RWPE2 (cell line): ENCODE data around the gene THRA.

Experiments used
- ATAC-seq: fragments of 200-7000 bp; cut with Tn5 transposase; 3 replicates; pipeline ENCODE4 v1.9.1; 2021; ENCODE audit warnings: low read depth
- DNase-seq: peaks from one replicate; pipeline ENCODE4 v3.0.0-alpha.2; 2020; ENCODE audit warnings: low spot score
- H3K27ac ChIP-seq: fragments of 450-650 bp; 2 replicates; pipeline ENCODE4 v1.5.1; 2017; ENCODE audit warnings: mild to moderate bottlenecking; ENCODE audit not compliant: poor library complexity, severe bottlenecking
- H3K27me3 ChIP-seq: fragments of 250-450 bp; sonication (Bioruptor Pico); 2 replicates; pipeline ENCODE4 v1.5.1; 2021; ENCODE audit warnings: mild to moderate bottlenecking, moderate library complexity; ENCODE audit not compliant: insufficient read depth, poor library complexity, severe bottlenecking
- H3K36me3 ChIP-seq: fragments of 250-450 bp; sonication (Bioruptor Pico); 2 replicates; pipeline ENCODE4 v1.5.1; 2020; ENCODE audit warnings: low read depth, mild to moderate bottlenecking, moderate library complexity
- H3K4me1 ChIP-seq: fragments of 250-450 bp; sonication (Bioruptor Pico); 2 replicates; pipeline ENCODE4 v1.5.1; 2021; ENCODE audit warnings: mild to moderate bottlenecking, moderate library complexity; ENCODE audit not compliant: insufficient read depth, poor library complexity, severe bottlenecking
- H3K4me3 ChIP-seq: fragments of 250-450 bp; sonication (Bioruptor Pico); 2 replicates; pipeline ENCODE4 v1.5.1; 2021; ENCODE audit warnings: mild to moderate bottlenecking, moderate library complexity; ENCODE audit not compliant: severe bottlenecking
- H3K9me3 ChIP-seq: fragments of 250-450 bp; sonication (Bioruptor Pico); 2 replicates; pipeline ENCODE4 v1.5.1; 2021; ENCODE audit warnings: mild to moderate bottlenecking, moderate library complexity; ENCODE audit not compliant: severe bottlenecking
- CTCF ChIP-seq: fragments of 450-650 bp; IDR thresholded peaks from one replicate; pipeline ENCODE4 v1.5.1; 2017; ENCODE audit warnings: mild to moderate bottlenecking, moderate library complexity; ENCODE audit not compliant: poor library complexity, severe bottlenecking

THRA gene

GRCh38 chr17:40056379-40057015, 6.3 kb upstream of the THRA start:
- DNase-seq (no peak), ATAC-seq (no peak)
- TF ChIP-seq CTCF, result no peak
- H3K9me3 ChIP-seq, result no peaks in the 10 kb centered on the region
- H3K27me3 ChIP-seq, result no peaks in the 10 kb centered on the region
- no peak overlapping the region for H3K27ac ChIP-seq
- no peak overlapping the region for H3K4me3 ChIP-seq
- peaks cover 19% of the 10 kb centered on the region for H3K36me3 ChIP-seq
- peaks cover 3% of the 10 kb centered on the region for H3K4me1 ChIP-seq

DNA sequence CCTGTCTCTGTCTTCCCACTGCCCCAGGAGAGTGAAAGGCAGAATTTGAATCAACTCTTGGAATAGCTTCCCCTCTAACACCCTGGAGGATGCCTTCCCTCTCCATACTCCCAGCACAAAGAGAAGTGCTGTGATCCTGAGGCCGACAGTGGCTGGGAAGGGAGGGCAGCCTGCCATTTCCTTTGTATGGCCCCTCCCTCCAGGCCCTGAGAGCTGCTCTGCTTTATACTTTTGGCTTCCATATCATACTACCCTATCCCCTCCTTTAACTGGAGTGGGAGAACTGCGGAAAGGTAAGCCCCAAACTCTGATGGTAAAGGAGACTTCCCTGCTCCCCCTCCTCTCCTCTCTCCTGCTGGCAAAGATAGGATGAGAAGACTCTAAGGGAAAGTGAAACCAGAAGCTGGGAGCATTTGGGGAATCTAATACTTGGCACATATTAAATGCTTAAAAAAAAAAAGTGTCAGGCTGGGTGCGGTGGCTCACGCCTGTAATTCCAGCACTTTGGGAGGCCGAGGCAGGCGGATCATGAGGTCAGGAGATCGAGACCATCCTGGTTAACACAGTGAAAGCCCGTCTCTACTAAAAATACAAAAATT, 4.5 kb upstream of the THRA start:
- peaks cover 2% of the 10 kb centered on the region; the same call in 1 of the 2 replicates for H3K36me3 ChIP-seq
- no peak overlapping the region for H3K27ac ChIP-seq
- no peak overlapping the region for H3K4me3 ChIP-seq
- no peaks in the 10 kb centered on the region for H3K9me3 ChIP-seq
- TF ChIP-seq CTCF, result no peak
- DNase-seq (no peak), ATAC-seq (no peak)
- H3K27me3 ChIP-seq, result no peaks in the 10 kb centered on the region
- peaks cover 8% of the 10 kb centered on the region for H3K4me1 ChIP-seq

DNA sequence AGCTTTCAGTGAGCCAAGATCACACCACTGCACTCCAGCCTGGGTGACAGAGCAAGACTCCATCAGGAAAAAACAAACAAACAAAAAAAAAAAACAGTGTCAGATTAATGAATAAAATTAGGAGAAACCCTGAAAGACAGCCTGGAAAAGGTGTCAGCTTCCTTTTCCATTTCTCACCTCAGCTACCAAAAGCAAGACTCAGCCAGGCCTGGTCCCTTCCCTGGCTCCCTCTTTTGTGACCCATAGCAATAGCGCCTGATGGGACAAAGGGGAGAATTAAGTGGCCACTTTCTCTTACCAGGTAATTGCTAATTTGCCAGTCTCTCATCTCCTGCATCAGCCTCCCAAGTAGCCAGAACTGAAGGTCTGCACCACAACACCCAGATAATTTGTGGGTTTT, 3.9 kb upstream of the THRA start:
- no peak for ATAC-seq
- Histone ChIP-seq H3K27ac (no peak overlapping the region), H3K27me3 (no peaks in the 10 kb centered on the region), H3K4me1 (peaks cover 8% of the 10 kb centered on the region), H3K9me3 (no peaks in the 10 kb centered on the region), H3K4me3 (no peak overlapping the region), H3K36me3 (no peaks in the 10 kb centered on the region)
- TF ChIP-seq CTCF, result no peak
- no peak for DNase-seq

- Histone ChIP-seq H3K27ac (no peak overlapping the region), H3K9me3 (no peaks in the 10 kb centered on the region), H3K36me3 (no peaks in the 10 kb centered on the region), H3K4me3 (no peak overlapping the region), H3K4me1 (peaks cover 12% of the 10 kb centered on the region), H3K27me3 (no peaks in the 10 kb centered on the region)
- no peak for TF ChIP-seq CTCF
- no peak for ATAC-seq
- no peak for DNase-seq
Measured at GRCh38 chr17:40059729-40060475, 2.9 kb upstream of the THRA start.
